Panc1 (cell line): ENCODE data around the gene RIPOR2. TPM values are rescaled to one million over a fixed set of nuclear protein-coding genes. Genes with fewer than 3 reads are reported as not detected.

Experiments used
- ATAC-seq: fragments of 200-7000 bp; cut with Tn5 transposase; 2 replicates; pipeline ENCODE4 v1.9.1; 2020; ENCODE audit warnings: mild to moderate bottlenecking, moderate library complexity
- BruUV-seq: library from RNA; stranded (reverse); fragments of 400-500 nt; replicated peaks from 2 replicates; lab custom pipeline; 2021; lab: Mats Ljungman, UMichigan
- CTCF ChIA-PET: fragments of 300-600 bp; sonication (Branson Sonifier 250); formaldehyde crosslinking; loops from one replicate; lab custom pipeline; 2022; ENCODE audit warnings: antibody characterized with exemption; lab: Charles Lee
- POLR2A ChIA-PET: fragments of 300-600 bp; sonication (Branson Sonifier 250); formaldehyde crosslinking; loops from one replicate; lab custom pipeline; 2022; ENCODE audit warnings: antibody characterized with exemption; lab: Charles Lee
- DNase-seq: peaks from one replicate; pipeline ENCODE4 v3.0.0-alpha.2; 2010; ENCODE audit warnings: low read depth, low spot score
- H3K27ac ChIP-seq: 2 replicates; pipeline ENCODE4 v1.5.1; 2011; ENCODE audit warnings: mild to moderate bottlenecking, low read length, inconsistent platforms
- H3K27me3 ChIP-seq: fragments of 200-500 bp; sonication (Bioruptor generic); 2 replicates; pipeline ENCODE4 v1.6.0; 2014; ENCODE audit warnings: low read length, inconsistent platforms; ENCODE audit not compliant: control insufficient read depth, insufficient read depth
- H3K36me3 ChIP-seq: fragments of 200-500 bp; sonication (Bioruptor generic); 2 replicates; pipeline ENCODE4 v1.5.1; 2014; ENCODE audit warnings: inconsistent platforms, mild to moderate bottlenecking, low read length, moderate library complexity; ENCODE audit not compliant: control insufficient read depth, insufficient read depth
- H3K4me1 ChIP-seq: 2 replicates; pipeline ENCODE4 v1.5.1; 2011; ENCODE audit warnings: inconsistent platforms, mild to moderate bottlenecking, low read length, moderate library complexity; ENCODE audit not compliant: control insufficient read depth, insufficient read depth
- H3K4me3 ChIP-seq, 2 experiments: 2 replicates each; pipeline ENCODE4 v1.5.1; 2011 to 2012; ENCODE audit warnings: low read depth in 2 of 2, low read length in 2 of 2, mild to moderate bottlenecking in 2 of 2, inconsistent platforms in 1 of 2, moderate library complexity in 1 of 2
- H3K9me3 ChIP-seq: fragments of 200-500 bp; sonication (Bioruptor generic); 2 replicates; pipeline ENCODE4 v1.5.1; 2014; ENCODE audit warnings: low read depth, mild to moderate bottlenecking, inconsistent platforms, low read length, moderate library complexity; ENCODE audit not compliant: control insufficient read depth, insufficient read depth
- CTCF ChIP-seq: fragments of 450-650 bp; IDR thresholded peaks from 2 replicates; pipeline ENCODE4 v1.5.1; 2017; ENCODE audit warnings: mild to moderate bottlenecking
- POLR2AphosphoS5 ChIP-seq: IDR thresholded peaks from 2 replicates; pipeline ENCODE4 v1.6.1; 2012; ENCODE audit warnings: mild to moderate bottlenecking, low read depth, low read length, moderate library complexity
- REST ChIP-seq, 2 experiments: IDR thresholded peaks; 2 replicates each; pipeline ENCODE4 v1.6.1; 2011 to 2012; ENCODE audit warnings: low read depth in 2 of 2, control low read depth in 1 of 2, low read length in 1 of 2, mild to moderate bottlenecking in 1 of 2, moderate library complexity in 1 of 2; ENCODE audit not compliant: insufficient read depth in 1 of 2
- SIN3A ChIP-seq: IDR thresholded peaks from 2 replicates; pipeline ENCODE4 v1.6.1; 2012; ENCODE audit warnings: low read depth, mild to moderate bottlenecking, low read length, moderate library complexity, borderline replicate concordance; ENCODE audit not compliant: insufficient read depth
- TCF7L2 ChIP-seq: IDR thresholded peaks from 2 replicates; pipeline ENCODE4 v1.6.1; 2011; ENCODE audit warnings: mild to moderate bottlenecking, low read depth, low read length, inconsistent platforms
- in situ Hi-C: cut with HindIII; loops from 2 replicates; pipeline ENCODE4 v1.10.0; 2016; ENCODE audit warnings: low sequenced_read_pairs, low pct_unique_long_range_greater_than_20kb
- intact Hi-C: fragments of 100-400 bp; cut with micrococcal nuclease; formaldehyde crosslinking; loops from one replicate; pipeline ENCODE4 v1.10.0; 2022; ENCODE audit not compliant: unreplicated experiment
- total RNA-seq: library from RNA; stranded (reverse); gene quantifications from one replicate; pipeline ENCODE4 v1.2.1, GENCODE V29; 2021; ENCODE audit not compliant: unreplicated experiment

RIPOR2 gene
- total RNA-seq, 1 experiment from 2014 or later: 0.54 TPM

- no peak overlapping the region for H3K4me3 ChIP-seq
- ChIA-PET CTCF (interaction anchor here (0.5 to 1.5 kb wide), 6 partner anchors 11 to 633 kb away, joined by 3 to 5 read pairs (median 3); no protein-coding TSS in a partner anchor), POLR2A (no interaction called here)
- in situ Hi-C loops (no loop called here), intact Hi-C loops (loop anchor here (1.0 to 2.0 kb wide), 2 partner anchors 136 to 213 kb away; no protein-coding TSS in a partner anchor)
- no TSS peak for BruUV-seq
- H3K27ac ChIP-seq: no peak overlapping the region
- no peaks in the 10 kb centered on the region for H3K36me3 ChIP-seq
- no peak for TF ChIP-seq POLR2AphosphoS5
- no peak for TF ChIP-seq SIN3A
- TF ChIP-seq REST (IDR thresholded peaks at IDR 0.05; ENCODE audit: insufficient read depth in 1 of 2, low read depth in 2 of 2, low read length in 1 of 2): no peak
- no peak for TF ChIP-seq CTCF
- no peak for TF ChIP-seq TCF7L2
- ATAC-seq (no peak), DNase-seq (no peak)
- no peaks in the 10 kb centered on the region for H3K4me1 ChIP-seq
- no peaks in the 10 kb centered on the region for H3K9me3 ChIP-seq
- peaks cover 17% of the 10 kb centered on the region for H3K27me3 ChIP-seq
Measured at GRCh38 chr6:24856901-24857670, 78.7 kb downstream of the RIPOR2 start.

GRCh38 chr6:24856246-24856599 is 79.5 kb downstream of the RIPOR2 start:
- H3K9me3 ChIP-seq: no peaks in the 10 kb centered on the region
- no peak overlapping the region for H3K27ac ChIP-seq
- ATAC-seq (no peak), DNase-seq (no peak)
- intact Hi-C loops (loop anchor here (1.0 to 2.0 kb wide), 2 partner anchors 137 to 214 kb away; no protein-coding TSS in a partner anchor), in situ Hi-C loops (no loop called here)
- ChIA-PET POLR2A (no interaction called here), CTCF (interaction anchor here (0.7 to 1.7 kb wide), 4 partner anchors 135 to 647 kb away, joined by 3 to 6 read pairs (median 4); no protein-coding TSS in a partner anchor)
- peaks cover 15% of the 10 kb centered on the region; the same call in 1 of the 2 replicates for H3K27me3 ChIP-seq
- no TSS peak for BruUV-seq
- H3K4me1 ChIP-seq: no peaks in the 10 kb centered on the region
- TF ChIP-seq POLR2AphosphoS5: no peak
- TF ChIP-seq CTCF: peak; percentile 0
- no peak for TF ChIP-seq SIN3A
- H3K4me3 ChIP-seq: no peak overlapping the region
- H3K36me3 ChIP-seq: no peaks in the 10 kb centered on the region
